Measurements from ENCODE around the gene RPL31. TPM values are rescaled to one million over a fixed set of nuclear protein-coding genes. Genes with fewer than 3 reads are reported as not detected.
"Not testable (repeated sequence)": the region's sequence is repeated elsewhere in the genome, so short reads cannot be mapped to it uniquely, and the experiment has no call there.

The RPL31 gene
- total RNA-seq, 1 donor from 2014 or later: 2,596 TPM

GRCh38 chr2:101047075-101047766 lies 45.1 kb downstream of the RPL31 start:
- Histone ChIP-seq H3K27ac (no peak overlapping the region), H3K4me1 (peaks cover 8% of the 10 kb centered on the region), H3K79me2 (ENCODE audit: low read depth) (no peaks in the 10 kb centered on the region), H3K36me3 (no peaks in the 10 kb centered on the region), H3K4me3 (no peak overlapping the region), H3K9me3 (ENCODE audit: low read depth) (no peaks in the 10 kb centered on the region), H3K9ac (no peak overlapping the region), H3F3A (ENCODE audit: low read depth) (no peaks in the 10 kb centered on the region), H2AFZ (replicated peaks) (no peak overlapping the region), H3K4me2 (no peak overlapping the region), H3K27me3 (no peaks in the 10 kb centered on the region), H4K20me1 (ENCODE audit: low read depth) (no peaks in the 10 kb centered on the region)
- Mint-ChIP-seq H3K9me3 (no peaks in the 10 kb centered on the region), H3K36me3 (peaks cover 5% of the 10 kb centered on the region), H3K27ac (peak overlapping the region; percentile 40), H3K4me1 (peaks cover 9% of the 10 kb centered on the region), H3K4me3 (no peak overlapping the region), H3K27me3 (ENCODE audit: insufficient read depth, low read depth) (peaks cover 2% of the 10 kb centered on the region)
- no peak for DNase-seq (ENCODE audit: low spot score)
- TF ChIP-seq CTCF (IDR thresholded peaks at IDR 0.05): no peak
- no peak for TF ChIP-seq EZH2phosphoT487 (IDR thresholded peaks at IDR 0.05)
- TF ChIP-seq EZH2 (IDR thresholded peaks at IDR 0.05): no peak

- no peak for TF ChIP-seq CTCF (IDR thresholded peaks at IDR 0.05)
- H3K4me3 Mint-ChIP-seq: no peak overlapping the region
- Histone ChIP-seq H3K4me2 (no peak overlapping the region), H3K27me3 (no peaks in the 10 kb centered on the region), H3K79me2 (ENCODE audit: low read depth) (no peaks in the 10 kb centered on the region), H3K36me3 (no peaks in the 10 kb centered on the region), H3K4me1 (peaks cover 8% of the 10 kb centered on the region), H3F3A (ENCODE audit: low read depth) (no peaks in the 10 kb centered on the region), H3K27ac (no peak overlapping the region), H3K9me3 (ENCODE audit: low read depth) (no peaks in the 10 kb centered on the region), H2AFZ (replicated peaks) (no peak overlapping the region), H4K20me1 (ENCODE audit: low read depth) (no peaks in the 10 kb centered on the region), H3K4me3 (no peak overlapping the region), H3K9ac (no peak overlapping the region)
- no peaks in the 10 kb centered on the region for H3K9me3 Mint-ChIP-seq
- peaks cover 5% of the 10 kb centered on the region for H3K36me3 Mint-ChIP-seq
- peaks cover 2% of the 10 kb centered on the region for H3K27me3 Mint-ChIP-seq (ENCODE audit: insufficient read depth, low read depth)
- DNase-seq (ENCODE audit: low spot score): no peak
- no peak overlapping the region for H3K27ac Mint-ChIP-seq
- peaks cover 9% of the 10 kb centered on the region for H3K4me1 Mint-ChIP-seq
These were observed 45.7 kb downstream of the RPL31 start for GRCh38 chr2:101047774-101048173.

- Histone ChIP-seq H2AFZ (replicated peaks) (no peak overlapping the region), H3K4me2 (no peak overlapping the region), H3F3A (ENCODE audit: low read depth) (no peaks in the 10 kb centered on the region), H3K4me3 (no peak overlapping the region), H3K36me3 (no peaks in the 10 kb centered on the region), H3K4me1 (peaks cover 8% of the 10 kb centered on the region), H3K9me3 (ENCODE audit: low read depth) (no peaks in the 10 kb centered on the region), H3K27me3 (no peaks in the 10 kb centered on the region), H3K27ac (no peak overlapping the region), H3K79me2 (ENCODE audit: low read depth) (no peaks in the 10 kb centered on the region), H3K9ac (no peak overlapping the region), H4K20me1 (ENCODE audit: low read depth) (no peaks in the 10 kb centered on the region)
- no peak for TF ChIP-seq EZH2 (IDR thresholded peaks at IDR 0.05)
- no peak for TF ChIP-seq CTCF (IDR thresholded peaks at IDR 0.05)
- TF ChIP-seq EZH2phosphoT487 (IDR thresholded peaks at IDR 0.05): no peak
- Mint-ChIP-seq H3K9me3 (no peaks in the 10 kb centered on the region), H3K4me3 (no peak overlapping the region), H3K36me3 (peaks cover 5% of the 10 kb centered on the region), H3K27me3 (ENCODE audit: insufficient read depth, low read depth) (peaks cover 2% of the 10 kb centered on the region), H3K27ac (no peak overlapping the region), H3K4me1 (peaks cover 9% of the 10 kb centered on the region)
- no peak for DNase-seq (ENCODE audit: low spot score)
These were observed 46.7 kb downstream of the RPL31 start for GRCh38 chr2:101048756-101049155.

- not testable (repeated sequence) for H3F3A ChIP-seq (ENCODE audit: low read depth); H3K27ac ChIP-seq; H4K20me1 ChIP-seq (ENCODE audit: low read depth); H3K4me2 ChIP-seq; H3K27me3 Mint-ChIP-seq (ENCODE audit: insufficient read depth, low read depth); H3K36me3 Mint-ChIP-seq; DNase-seq (ENCODE audit: low spot score); H3K9me3 ChIP-seq (ENCODE audit: low read depth); H3K27ac Mint-ChIP-seq; H2AFZ ChIP-seq (replicated peaks); H3K4me3 Mint-ChIP-seq; H3K79me2 ChIP-seq (ENCODE audit: low read depth); H3K4me1 ChIP-seq; H3K9me3 Mint-ChIP-seq; H3K36me3 ChIP-seq; H3K9ac ChIP-seq; H3K27me3 ChIP-seq; H3K4me3 ChIP-seq; H3K4me1 Mint-ChIP-seq
These were observed 48.8 kb downstream of the RPL31 start for GRCh38 chr2:101050886-101051285.

All from neural progenitor cell (in vitro differentiated cells).